ENCODE measurements around the gene MX1.

The MX1 gene

GRCh38 chr21:41466024-41466820 is 40.2 kb downstream of the MX1 start:
- DNase-seq: no peak

- DNase-seq: no peak
Observed at GRCh38 chr21:41470054-41470453, 44.0 kb downstream of the MX1 start.

- no peak for DNase-seq
Observed at GRCh38 chr21:41472753-41473548, 46.9 kb downstream of the MX1 start.

- no peak for DNase-seq
Observed at GRCh38 chr21:41475714-41476420, 49.8 kb downstream of the MX1 start.

- DNase-seq: no peak
Observed at GRCh38 chr21:41477641-41478318, 51.7 kb downstream of the MX1 start.

GRCh38 chr21:41478319-41479177 is 52.5 kb downstream of the MX1 start:
- no peak for DNase-seq

- DNase-seq: no peak
Observed at GRCh38 chr21:41479686-41480085, 53.6 kb downstream of the MX1 start.

GRCh38 chr21:41480086-41480690 is 54.1 kb downstream of the MX1 start:
- no peak for DNase-seq

- no peak for DNase-seq
Observed at GRCh38 chr21:41481191-41481590, 55.2 kb downstream of the MX1 start.

- DNase-seq: no peak
Observed at GRCh38 chr21:41482301-41482700, 56.3 kb downstream of the MX1 start.

GRCh38 chr21:41482980-41483379 is 56.9 kb downstream of the MX1 start:
- no peak for DNase-seq

- no peak for DNase-seq
Observed at GRCh38 chr21:41483415-41483814, 57.4 kb downstream of the MX1 start.

GRCh38 chr21:41483973-41484372 is 57.9 kb downstream of the MX1 start:
- DNase-seq: no peak

GRCh38 chr21:41487082-41487481 is 61.0 kb downstream of the MX1 start:
- DNase-seq: no peak

GRCh38 chr21:41488080-41488479 is 62.0 kb downstream of the MX1 start:
- no peak for DNase-seq

- DNase-seq: no peak
Observed at GRCh38 chr21:41489329-41489728, 63.3 kb downstream of the MX1 start.

GRCh38 chr21:41490330-41490729 is 64.3 kb downstream of the MX1 start:
- DNase-seq: no peak

- DNase-seq: no peak
Observed at GRCh38 chr21:41491412-41491811, 65.4 kb downstream of the MX1 start.

- DNase-seq: no peak
Observed at GRCh38 chr21:41494242-41494641, 68.2 kb downstream of the MX1 start.

- no peak for DNase-seq
Observed at GRCh38 chr21:41497008-41497407, 71.0 kb downstream of the MX1 start.

- no peak for DNase-seq
Observed at GRCh38 chr21:41497788-41498187, 71.7 kb downstream of the MX1 start.

Data from T-helper 9 cell (primary cell).